Astrocyte of the spinal cord (primary cell): Measurements from ENCODE around the gene AUTS2.

Source experiments
- DNase-seq: peaks from one replicate; pipeline ENCODE4 v3.0.0; 2011; ENCODE audit warnings: low read depth, low spot score
- H3K4me3 ChIP-seq: 2 replicates; pipeline ENCODE4 v1.5.1; 2011; ENCODE audit warnings: low read depth, mild to moderate bottlenecking, low read length, moderate library complexity
- in situ Hi-C: cut with HindIII; loops from 2 replicates; pipeline ENCODE4 v1.10.0; 2017; ENCODE audit warnings: low sequenced_read_pairs
- TF ChIP-seq, protein P1 (sequence below): IDR thresholded peaks from 2 replicates; pipeline ENCODE4 v1.5.1; 2012; ENCODE audit warnings: low read depth, mild to moderate bottlenecking, low read length, inconsistent platforms

Gene AUTS2

DNA sequence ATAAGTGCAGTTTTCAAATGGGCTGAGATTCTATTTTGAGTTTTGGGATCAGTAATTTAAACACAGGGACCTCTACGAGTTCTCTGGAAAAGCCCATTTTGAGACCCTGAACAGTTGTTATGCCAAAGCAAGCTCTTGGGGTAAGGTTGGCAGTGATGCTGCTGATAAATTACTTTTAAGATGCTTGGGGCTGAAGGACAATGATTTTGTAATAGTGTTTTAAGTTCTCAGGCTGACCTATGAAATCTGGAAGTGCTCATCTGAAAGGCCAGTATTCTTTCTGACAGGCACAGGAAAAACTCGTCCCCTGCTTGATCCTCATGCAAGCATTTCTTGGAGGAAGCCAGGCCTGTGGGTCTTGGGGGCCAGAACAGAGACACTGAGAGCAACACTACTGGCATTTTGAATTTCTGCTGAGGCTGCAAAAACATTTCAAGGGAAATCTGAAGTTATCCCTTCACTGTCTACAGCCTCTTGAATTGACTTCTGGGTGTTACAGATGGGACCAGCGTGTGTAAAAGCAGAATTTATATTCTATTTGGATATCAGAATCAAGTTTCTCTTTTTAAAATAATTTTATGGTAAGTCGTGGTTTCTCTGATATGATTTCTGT is 79.7 kb downstream of the AUTS2 start:
- TF ChIP-seq, protein P1, sequence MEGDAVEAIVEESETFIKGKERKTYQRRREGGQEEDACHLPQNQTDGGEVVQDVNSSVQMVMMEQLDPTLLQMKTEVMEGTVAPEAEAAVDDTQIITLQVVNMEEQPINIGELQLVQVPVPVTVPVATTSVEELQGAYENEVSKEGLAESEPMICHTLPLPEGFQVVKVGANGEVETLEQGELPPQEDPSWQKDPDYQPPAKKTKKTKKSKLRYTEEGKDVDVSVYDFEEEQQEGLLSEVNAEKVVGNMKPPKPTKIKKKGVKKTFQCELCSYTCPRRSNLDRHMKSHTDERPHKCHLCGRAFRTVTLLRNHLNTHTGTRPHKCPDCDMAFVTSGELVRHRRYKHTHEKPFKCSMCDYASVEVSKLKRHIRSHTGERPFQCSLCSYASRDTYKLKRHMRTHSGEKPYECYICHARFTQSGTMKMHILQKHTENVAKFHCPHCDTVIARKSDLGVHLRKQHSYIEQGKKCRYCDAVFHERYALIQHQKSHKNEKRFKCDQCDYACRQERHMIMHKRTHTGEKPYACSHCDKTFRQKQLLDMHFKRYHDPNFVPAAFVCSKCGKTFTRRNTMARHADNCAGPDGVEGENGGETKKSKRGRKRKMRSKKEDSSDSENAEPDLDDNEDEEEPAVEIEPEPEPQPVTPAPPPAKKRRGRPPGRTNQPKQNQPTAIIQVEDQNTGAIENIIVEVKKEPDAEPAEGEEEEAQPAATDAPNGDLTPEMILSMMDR = no peak
- H3K4me3 ChIP-seq = no peak overlapping the region
- in situ Hi-C loops = no loop called here
- DNase-seq = no peak

DNA sequence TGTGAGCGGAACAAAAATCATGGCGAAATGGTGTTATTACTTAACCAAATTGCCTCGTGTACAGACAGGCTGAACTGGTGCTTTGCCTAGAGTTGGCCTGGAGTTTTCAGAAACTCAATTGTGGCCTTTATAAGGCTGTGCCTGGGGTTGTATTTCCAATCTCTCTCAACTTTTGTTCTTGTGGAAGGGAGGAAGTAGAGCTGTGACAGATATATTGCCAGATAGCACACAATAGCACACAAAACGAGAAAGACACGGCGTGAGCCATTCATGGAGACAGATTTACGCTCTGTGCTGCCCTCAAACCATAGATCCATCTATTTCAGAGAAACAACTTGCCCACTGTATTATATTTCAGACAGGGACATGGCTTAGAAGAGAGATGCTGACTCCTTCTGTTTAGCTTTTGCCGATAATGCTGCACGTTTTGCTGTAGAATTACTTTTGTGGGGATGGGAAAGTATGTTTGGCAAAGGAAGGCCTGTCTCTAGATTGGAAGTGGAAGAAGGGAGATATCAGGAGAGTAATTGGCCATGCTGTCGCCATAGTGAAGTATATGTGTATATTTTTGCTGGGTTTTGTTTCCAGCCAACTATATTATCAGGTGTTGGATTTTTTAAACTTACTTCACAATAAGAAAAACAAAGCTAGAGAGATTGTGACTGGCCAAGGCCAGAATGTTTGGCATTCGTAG is 80.4 kb downstream of the AUTS2 start:
- no peak for DNase-seq
- no peak overlapping the region for H3K4me3 ChIP-seq
- in situ Hi-C loops = no loop called here
- TF ChIP-seq, protein P1 = no peak

DNA sequence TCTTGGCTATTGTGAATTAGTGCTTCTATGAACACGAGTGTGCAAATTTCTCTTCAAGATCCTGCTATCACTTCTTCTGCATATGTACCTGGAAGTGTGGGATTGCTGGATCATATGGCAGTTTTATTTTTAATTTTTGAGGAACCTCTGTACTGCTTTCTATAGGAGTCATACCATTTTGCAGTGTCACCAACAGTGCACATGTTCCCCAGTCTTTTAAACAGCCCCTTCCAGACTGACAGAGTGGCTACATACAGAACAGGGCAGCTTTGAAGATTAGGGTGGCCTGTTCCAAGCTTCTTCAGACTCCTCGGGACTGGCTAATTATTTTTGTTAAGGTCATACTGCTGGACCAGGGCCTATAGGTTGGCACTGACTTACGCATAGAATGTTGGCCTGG is 82.9 kb downstream of the AUTS2 start:
- TF ChIP-seq, protein P1 = no peak

DNA sequence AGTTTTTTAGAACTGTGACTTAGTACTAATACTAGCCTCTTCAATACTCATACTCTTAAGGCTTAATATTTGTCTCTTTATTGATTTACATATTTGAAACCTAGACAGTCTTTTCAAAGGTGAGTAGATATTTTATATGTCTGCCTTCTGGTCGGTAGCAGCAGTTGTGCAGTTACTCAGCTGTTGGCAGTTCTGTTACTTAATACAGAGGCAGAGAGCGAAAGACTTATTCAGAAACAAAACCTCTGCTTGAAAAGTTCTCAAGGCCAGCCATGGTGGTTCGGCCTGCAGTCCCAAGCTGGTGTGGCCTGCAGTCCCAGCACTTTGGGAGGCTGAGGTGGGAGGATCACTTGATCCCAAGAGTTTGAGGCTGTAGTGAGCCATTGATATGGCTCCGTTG is 84.2 kb downstream of the AUTS2 start:
- DNase-seq = no peak
- in situ Hi-C loops = no loop called here
- TF ChIP-seq, protein P1 = no peak
- no peak overlapping the region for H3K4me3 ChIP-seq

More for the DNA sequence above, 82.9 kb downstream of the AUTS2 start:
- no peak overlapping the region for H3K4me3 ChIP-seq
- DNase-seq = no peak
- in situ Hi-C loops = no loop called here

DNA sequence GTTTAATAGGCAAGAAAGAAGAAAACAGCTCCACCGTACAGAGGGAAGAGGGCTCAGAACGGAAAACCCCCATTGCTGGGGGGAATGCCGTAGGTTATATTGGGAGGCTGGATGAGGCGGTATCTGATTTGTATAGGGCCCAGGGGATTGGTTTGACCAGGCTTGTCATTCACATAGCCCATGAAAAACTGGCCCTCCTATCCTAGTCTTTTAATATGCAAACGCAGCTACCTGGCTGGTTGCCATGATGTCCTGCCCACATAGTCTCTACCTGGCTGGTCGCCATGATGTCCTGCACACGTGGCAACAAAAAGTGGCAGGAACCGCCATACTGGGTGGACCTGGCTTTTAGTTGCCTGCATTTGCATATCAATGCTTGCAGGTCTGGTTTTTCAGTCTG is 84.7 kb downstream of the AUTS2 start:
- H3K4me3 ChIP-seq = no peak overlapping the region
- TF ChIP-seq, protein P1 = no peak
- in situ Hi-C loops = no loop called here
- no peak for DNase-seq

DNA sequence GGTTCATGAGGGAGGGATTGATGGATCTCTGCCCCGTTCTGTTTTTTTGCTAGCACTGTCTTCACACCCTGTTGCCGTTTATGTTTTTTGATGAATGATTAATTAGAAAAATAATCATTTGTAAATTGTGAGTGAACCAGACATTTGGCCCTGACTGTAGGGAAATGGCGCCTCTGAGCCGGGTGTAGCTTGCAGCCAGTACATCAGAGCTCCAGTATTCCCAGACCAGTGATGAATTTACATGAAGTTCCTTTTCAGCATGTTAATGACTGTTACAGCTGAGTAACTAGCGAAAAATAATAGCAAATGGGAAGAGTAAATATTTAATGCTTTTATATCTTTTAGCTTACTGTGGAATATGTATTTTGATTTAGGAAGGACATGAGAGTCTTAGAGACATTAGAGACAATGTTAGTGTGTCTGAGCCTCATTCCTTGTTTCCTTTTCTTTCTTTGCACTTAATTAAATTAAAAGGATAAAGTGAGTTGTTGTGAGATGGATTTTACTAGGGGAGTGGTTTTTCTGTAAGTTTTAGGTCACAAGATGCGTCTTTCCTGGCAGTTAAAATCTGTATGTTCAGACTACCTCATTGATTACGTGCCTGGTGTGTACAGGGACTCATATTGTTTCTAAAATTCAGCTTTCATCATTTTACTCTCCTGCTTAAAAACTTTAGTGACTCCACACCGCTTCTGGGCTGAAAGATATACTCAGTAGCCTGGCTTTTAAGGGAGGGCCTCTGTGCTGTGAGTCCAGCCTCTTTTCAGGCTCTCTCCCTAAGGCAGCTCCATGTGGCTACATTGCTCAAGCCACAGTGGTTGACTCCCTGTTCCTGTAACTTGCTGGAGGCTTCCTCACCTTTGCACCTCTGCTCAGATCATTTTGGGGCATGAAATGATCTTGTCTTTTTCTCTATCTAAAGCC is 86.4 kb downstream of the AUTS2 start:
- in situ Hi-C loops = no loop called here
- TF ChIP-seq, protein P1 = no peak
- no peak overlapping the region for H3K4me3 ChIP-seq
- no peak for DNase-seq
